Mesenteric fat pad (tissue), 1 donor: ENCODE measurements around the gene SIX1. TPM values are rescaled to one million over a fixed set of nuclear protein-coding genes. Genes with fewer than 3 reads are reported as not detected.

Experiments used
- DNase-seq: peaks from one replicate; pipeline ENCODE4 v3.0.0-alpha.2; 2020; ENCODE audit warnings: low spot score
- total RNA-seq: library from RNA; stranded (reverse); fragmentation: NEBNext Ultra II Directional; extraction: Animal tissue kit (Norgen Biotek cat#: 25700); gene quantifications from one replicate; pipeline ENCODE4 v1.2.1, GENCODE V29; 2021
- donor health status: DM: yes; HTN: yes; CAD: no.

The SIX1 gene
- total RNA-seq, 1 donor from 2014 or later, result 2.6 TPM

- DNase-seq, result no peak
Observed at GRCh38 chr14:60596139-60596538, 53.1 kb downstream of the SIX1 start.

DNA sequence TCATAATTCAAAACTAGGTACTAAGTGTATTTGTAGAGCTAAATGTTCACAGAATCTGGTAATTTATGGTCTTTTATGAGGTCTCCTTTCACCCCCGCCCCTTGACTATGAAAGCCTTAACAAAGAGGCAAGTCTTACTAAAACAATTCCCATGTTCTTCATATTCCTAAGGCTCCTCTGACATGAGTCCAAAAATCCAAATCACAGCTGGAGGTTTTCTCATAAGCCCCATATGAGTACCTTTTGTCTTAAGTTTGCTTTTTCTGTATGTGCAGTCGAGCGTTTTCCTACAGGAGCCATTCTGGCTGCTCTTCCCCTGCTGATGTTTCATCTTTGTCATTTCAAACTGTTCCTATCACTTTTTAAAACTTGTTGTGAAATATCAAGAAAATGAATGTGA lies 55.2 kb downstream of the SIX1 start:
- no peak for DNase-seq

Other genes with a start within 250 kb of the SIX1 start
- gene C14orf39, start 163.4 kb downstream of the SIX1 start, total RNA-seq, result 0.10 TPM
- gene SIX6, start 140.3 kb downstream of the SIX1 start, total RNA-seq, result not detected
- gene SIX4, start 74.9 kb upstream of the SIX1 start, total RNA-seq, result 1.9 TPM
- 31.8 TPM for gene MNAT1, start 85.3 kb upstream of the SIX1 start, total RNA-seq